Heart right ventricle (tissue), 16 donors: ENCODE data around the gene ARHGEF12. TPM values are rescaled to one million over a fixed set of nuclear protein-coding genes. Genes with fewer than 3 reads are reported as not detected.

ENCODE experiments used
- ATAC-seq, 8 donors: fragments of 200-7000 bp; cut with Tn5 transposase; one replicate each; pipeline ENCODE4 v1.9.1; 2020; ENCODE audit warnings: mild to moderate bottlenecking in 8 of 8, moderate library complexity in 8 of 8, moderate number of reproducible peaks in 1 of 8
- DNase-seq, 2 donors: peaks; one replicate each; pipeline ENCODE4 v3.0.0-alpha.2; 2020
- H3K27ac ChIP-seq, 10 donors: fragments of 200-600 bp; sonication (generic) in 2 of 10; one replicate each; pipeline versions ENCODE4 v1.5.0 to v1.8.0; 2020 to 2022; ENCODE audit warnings: mild to moderate bottlenecking in 3 of 10
- H3K27me3 ChIP-seq, 7 donors: fragments of 200-600 bp; one replicate each; pipeline ENCODE4 v1.8.0; 2021 to 2022; ENCODE audit warnings: mild to moderate bottlenecking in 2 of 7
- H3K36me3 ChIP-seq, 9 donors: fragments of 200-600 bp; sonication (generic) in 1 of 9; one replicate each; pipeline versions ENCODE4 v1.5.0 to v1.8.0; 2020 to 2022; ENCODE audit warnings: mild to moderate bottlenecking in 2 of 9
- H3K4me1 ChIP-seq, 9 donors: fragments of 200-600 bp; sonication (generic) in 1 of 9; one replicate each; pipeline versions ENCODE4 v1.5.0 to v1.8.0; 2020 to 2022; ENCODE audit warnings: mild to moderate bottlenecking in 4 of 9
- H3K4me3 ChIP-seq, 10 donors: fragments of 200-600 bp; sonication (generic) in 2 of 10; one replicate each; pipeline versions ENCODE4 v1.5.0 to v1.8.0; 2020 to 2022; ENCODE audit warnings: mild to moderate bottlenecking in 7 of 10, moderate library complexity in 2 of 10
- H3K9me3 ChIP-seq, 11 donors: fragments of 200-600 bp in 10 of 11; sonication (generic) in 2 of 11; one replicate each; pipeline versions ENCODE4 v1.5.0 to v1.8.0; 2013 to 2022; ENCODE audit warnings: mild to moderate bottlenecking in 2 of 11, control low read depth in 1 of 11, moderate library complexity in 1 of 11
- CTCF ChIP-seq, 9 donors: fragments of 200-600 bp; sonication (generic) in 2 of 9; IDR thresholded peaks; one replicate each; pipeline versions ENCODE4 v1.5.0 to v1.8.0; 2021 to 2022; ENCODE audit warnings: antibody characterized with exemption in 9 of 9, mild to moderate bottlenecking in 5 of 9, moderate library complexity in 1 of 9
- WGBS, 2 donors: extraction: QIAGEN DNeasy Blood & Tissue Kit; methylation state at CpG; one replicate each; pipeline ENCODE4 v1.1.7; 2013; ENCODE audit warnings: inconsistent platforms in 1 of 2; 5-methylcytosine and 5-hydroxymethylcytosine counted together
- intact Hi-C, 10 donors: fragments of 100-400 bp; cut with DNase I; formaldehyde crosslinking; loops; one replicate each; pipeline versions ENCODE4 v1.11.1 to v1.14.2; 2022
- polyA plus RNA-seq, 2 donors: library from polyadenylated mRNA; stranded (reverse); fragments of 200-250 nt; gene quantifications; one replicate each; pipeline ENCODE4 v1.2.3, GENCODE V29; 2013
- total RNA-seq, 10 donors: library from RNA; stranded (reverse); fragmentation: NEBNext Ultra II Directional in 3 of 10; extraction: Animal tissue kit (Norgen Biotek cat#: 25700) in 3 of 10; gene quantifications; one replicate each; pipeline versions ENCODE4 v1.2.1 to v1.2.4, GENCODE V29; 2021 to 2023
- donor health status: Arrhythmogenic right ventricular cardiomyopathy.
- donor health status: ischemic (EF 13 %, LVEDD 7.1; RV severe dilation, severe dysfunction).
- donor health status: healthy with polysubstance abuse.
- donor health status: DM: no; HTN: yes; CAD: no.
- donor health status: DM: no; HTN: no; CAD: no.
- donor health status: ischemic (EF 25% LVEDD 6.9; RV normal size, moderate dysfunction).
- donor health status: ischemic (EF 25% LVEDD 5.7; RV mildly dilated, moderate dysfunction).
- donor health status: healthy.
- donor health status: DM: yes; HTN: yes; CAD: no.
- donor health status: Ischemic cardiomyopathy.
- donor health status: ischemic (EF 35%, LVEDD 5.7; RV mildly dilated, moderate dysfunction).
- donor health status: nonischemic (EF 11% LVEDD 7.7; RV severe dilation, severe dysfunction).
- donor health status: DM: yes; HTN: yes; CAD: no.
- donor health status: PGD.
- donor health status: ischemic (EF 29% LVEDD 5.4; RV normal size, mild dysfunction).
- donor health status: nonischemic (EF 23%, LVEDD 6.1; RV moderate dilation, normal function).

ARHGEF12 gene
- total and polyA plus RNA-seq, 12 donors, result 20.0 to 155 (median 110) TPM

GRCh38 chr11:120317689-120318480 lies 18.3 kb upstream of the ARHGEF12 start:
- peak overlapping the region in 8 of 10 donors; percentile 32 to 81 (median 69) for H3K27ac ChIP-seq
- intact Hi-C loops, result no loop called here
- peaks cover 8 to 38% (median 13%) of the 10 kb centered on the region in 9 donors for H3K4me1 ChIP-seq
- TF ChIP-seq CTCF (IDR thresholded peaks at IDR 0.05), result no peak
- H3K36me3 ChIP-seq, result no peaks in the 10 kb centered on the region
- peaks cover 0 to 21% (median 0%) of the 10 kb centered on the region in 7 donors for H3K27me3 ChIP-seq
- H3K4me3 ChIP-seq, result no peak overlapping the region
- 83 to 87% methylated on average over 10 of the region's 10 CpGs for WGBS, 2 donors
- peak in 1 of 8 donors; percentile 2 for ATAC-seq
- H3K9me3 ChIP-seq, result no peaks in the 10 kb centered on the region
- no peak for DNase-seq

GRCh38 chr11:120318906-120319305 lies 17.3 kb upstream of the ARHGEF12 start:
- no peaks in the 10 kb centered on the region for H3K36me3 ChIP-seq

DNA sequence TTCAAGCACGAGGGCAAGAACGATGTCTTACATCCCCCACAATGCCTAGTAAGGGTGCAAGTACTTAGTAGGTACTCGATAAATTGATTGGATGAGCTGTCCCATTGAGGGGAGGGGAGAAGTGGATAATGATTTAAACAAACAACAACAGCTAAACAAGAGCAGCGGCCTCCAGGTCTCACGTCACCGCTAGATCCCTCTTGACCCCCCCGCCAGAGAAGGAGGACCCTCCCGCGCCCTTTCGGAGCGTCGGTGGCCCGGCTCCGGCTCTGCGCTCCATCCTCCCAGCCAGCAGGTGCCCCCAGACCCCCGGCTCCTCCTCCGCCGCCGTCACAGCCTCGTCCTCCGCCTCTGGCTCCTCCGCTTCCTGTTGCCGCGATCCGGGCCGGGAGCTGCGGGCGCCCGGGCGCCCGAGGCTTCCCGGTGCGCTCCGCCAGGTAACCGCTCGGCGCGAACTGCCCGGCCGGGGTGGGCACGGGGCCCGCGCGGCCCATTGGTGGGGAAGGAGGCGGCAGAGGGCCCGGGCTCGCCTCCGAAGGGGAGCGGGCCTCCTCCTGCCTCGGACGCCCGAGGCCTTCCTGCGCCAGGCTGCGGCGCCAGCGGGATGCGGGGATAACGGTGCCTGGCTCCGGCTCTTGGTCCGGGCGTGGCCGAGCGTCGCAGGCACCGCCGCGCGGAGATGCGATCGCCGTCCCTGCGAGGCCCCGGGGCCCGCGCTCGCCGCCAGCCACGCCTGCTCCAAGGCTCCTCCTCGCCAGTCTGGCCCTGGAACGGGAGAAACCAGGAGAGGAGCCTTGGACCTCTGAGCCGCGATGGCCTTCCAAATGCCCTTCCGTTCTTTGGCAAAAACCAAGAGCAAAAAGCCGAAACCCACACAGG lies 11.0 kb upstream of the ARHGEF12 start, which contains the start of gene TLCD5:
TSS of gene TLCD5 (plus strand) at position 368 of the 879 bp plus-strand sequence. CDS start 2,143 bp downstream, outside the sequence.
- H3K4me1 ChIP-seq, result peaks cover 9 to 36% (median 24%) of the 10 kb centered on the region in 9 donors
- H3K36me3 ChIP-seq, result peaks cover 0 to 11% (median 5%) of the 10 kb centered on the region in 9 donors
- ATAC-seq (peak; percentile 77 to 86 (median 82)), DNase-seq (peak; percentile 72 to 76)
- TF ChIP-seq CTCF (IDR thresholded peaks at IDR 0.05), result peak in 4 of 9 donors; percentile 11 to 36 (median 28)
- H3K27me3 ChIP-seq, result peaks cover 0 to 74% (median 0%) of the 10 kb centered on the region in 7 donors
- intact Hi-C loops, result loop anchor here in 1 of 10 donors (10.0 kb wide), 1 partner anchor 360 kb away; no protein-coding TSS in a partner anchor
- peak within 1 kb of the TSS; percentile 40 to 91 (median 72) for H3K4me3 ChIP-seq
- peak within 1 kb of the TSS; percentile 84 to 99 (median 94) for H3K27ac ChIP-seq
- 1% methylated on average over 78 to 84 of the region's 84 CpGs for WGBS, 2 donors
- H3K9me3 ChIP-seq, result no peaks in the 10 kb centered on the region

More at GRCh38 chr11:120318906-120319305, 17.3 kb upstream of the ARHGEF12 start:
- intact Hi-C loops, result no loop called here
- no peak for ATAC-seq
- peaks cover 8 to 38% (median 13%) of the 10 kb centered on the region in 9 donors for H3K4me1 ChIP-seq
- TF ChIP-seq CTCF (IDR thresholded peaks at IDR 0.05), result no peak
- no peak for DNase-seq
- WGBS, 2 donors, result 83 to 86% methylated on average over 4 of the region's 4 CpGs
- no peak overlapping the region for H3K4me3 ChIP-seq
- no peak overlapping the region for H3K27ac ChIP-seq
- H3K27me3 ChIP-seq, result peaks cover 0 to 31% (median 0%) of the 10 kb centered on the region in 7 donors
- H3K9me3 ChIP-seq, result no peaks in the 10 kb centered on the region

- H3K27ac ChIP-seq, result peak overlapping the region; percentile 84 to 99 (median 94)
- intact Hi-C loops, result loop anchor here in 1 of 10 donors (10.0 kb wide), 1 partner anchor 359 kb away; no protein-coding TSS in a partner anchor
- DNase-seq (no peak), ATAC-seq (peak in 6 of 8 donors; percentile 4 to 38 (median 22))
- no peak for TF ChIP-seq CTCF (IDR thresholded peaks at IDR 0.05)
- peaks cover 0 to 84% (median 0%) of the 10 kb centered on the region in 7 donors for H3K27me3 ChIP-seq
- peaks cover 0 to 22% (median 7%) of the 10 kb centered on the region in 9 donors for H3K36me3 ChIP-seq
- WGBS, 2 donors, result 23 to 30% methylated on average over 3 of the region's 3 CpGs
- peaks cover 9 to 47% (median 31%) of the 10 kb centered on the region in 9 donors for H3K4me1 ChIP-seq
- H3K9me3 ChIP-seq, result no peaks in the 10 kb centered on the region
- H3K4me3 ChIP-seq, result peak overlapping the region in 9 of 10 donors; percentile 67 to 91 (median 72)
Observed at GRCh38 chr11:120326228-120326627, 10.0 kb upstream of the ARHGEF12 start.
